ENCODE measurements around the gene TOP1. TPM values are rescaled to one million over a fixed set of nuclear protein-coding genes. Genes with fewer than 3 reads are reported as not detected.

The TOP1 gene
- total and polyA plus RNA-seq, 9 of the 15 experiments (the other 6 are each of a cell fraction or from before 2014, with no cell fraction given): 26.4 to 127 (median 39.6) TPM

DNA sequence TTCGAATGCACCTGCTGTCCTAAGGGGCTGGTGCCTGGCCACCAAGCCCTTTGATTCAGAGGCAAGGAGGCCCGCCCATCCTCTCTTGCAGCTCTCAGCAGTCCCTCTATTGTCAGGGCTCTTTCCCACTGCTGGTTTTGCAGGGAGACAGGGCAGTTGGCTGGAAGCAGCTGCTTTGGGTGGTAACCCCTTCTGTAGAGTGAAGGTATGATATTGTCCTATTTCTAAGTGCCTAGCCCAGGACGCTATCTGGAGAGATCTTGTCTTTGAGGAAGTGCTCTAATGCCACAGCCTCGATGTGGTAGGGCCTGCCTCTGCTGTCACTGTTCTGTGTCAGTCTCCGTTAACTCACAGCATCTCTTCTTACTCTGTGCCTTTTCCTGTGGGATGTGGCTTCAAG lies 114.3 kb downstream of the TOP1 start:
- CTCF ChIA-PET (ENCODE audit: low intra/inter-chr PET ratio): no interaction called here
- DNase-seq (ENCODE audit: extremely low read depth in 1 of 4, low spot score in 3 of 4) (peak in 1 of 4 experiments; percentile 20), FAIRE-seq (peak; percentile 75), ATAC-seq (peak; percentile 33; the same call in 2 of the 3 replicates)
- H3K27me3 ChIP-seq (ENCODE audit: control insufficient read depth in 2 of 2, insufficient read depth in 2 of 2, low read length in 2 of 2): no peaks in the 10 kb centered on the region
- no peaks in the 10 kb centered on the region for H3K9me3 ChIP-seq (replicated peaks; ENCODE audit: control insufficient read depth, insufficient read depth, low read depth, low read length)
- peaks cover 19% of the 10 kb centered on the region; the same call in 2 of the 3 replicates for H3K36me3 ChIP-seq (ENCODE audit: control insufficient read depth, insufficient read depth, low read length)
- H3K9ac ChIP-seq (ENCODE audit: insufficient read depth in 1 of 2, low read depth in 2 of 2, low read length in 2 of 2): peak overlapping the region in 1 of 2 experiments; percentile 17; a peak in 1 of 4 replicates
- peaks cover 22% of the 10 kb centered on the region for H4K20me1 ChIP-seq (replicated peaks; ENCODE audit: control insufficient read depth, insufficient read depth, low read length)
- no peak overlapping the region for H3K4me3 ChIP-seq
- no peak overlapping the region for H3K27ac ChIP-seq (ENCODE audit: extremely low read depth, low read depth, low read length)
- no TSS peak for BruUV-seq (replicated peaks)
- in situ Hi-C loops (cut with MboI): no loop called here
- H3K4me2 ChIP-seq (ENCODE audit: insufficient read depth, low read length): no peak overlapping the region
- no peak overlapping the region for H2AFZ ChIP-seq (ENCODE audit: low read depth, low read length)
- POLR2A ChIA-PET: interaction anchor here (1.6 to 1.8 kb wide), 3 partner anchors 8 to 16 kb away, joined by 4 to 5 read pairs (median 4); no protein-coding TSS in a partner anchor
- intact Hi-C loops (cut with micrococcal nuclease): no loop called here
- H3K9me1 ChIP-seq (ENCODE audit: control insufficient read depth, insufficient read depth, low read length): peaks cover 4% of the 10 kb centered on the region
- H3K79me2 ChIP-seq (ENCODE audit: control insufficient read depth, insufficient read depth, low read length): peaks cover 88% of the 10 kb centered on the region
- H3K4me1 ChIP-seq (replicated peaks in 1 of 2; ENCODE audit: control insufficient read depth in 2 of 2, insufficient read depth in 2 of 2, low read length in 2 of 2): peaks cover 28 to 31% of the 10 kb centered on the region in 2 experiments
- 28% methylated on average over 5 of the region's 5 CpGs for WGBS (ENCODE audit: insufficient coverage, low coverage, missing lambda C conversion rate)
- TF ChIP-seq FOXO4 (CRISPR knock-in tag; IDR thresholded peaks at IDR 0.05) (no peak), CCAR2 (IDR thresholded peaks at IDR 0.05; ENCODE audit: low read depth, low read length) (no peak), BCL6 (CRISPR knock-in tag; IDR thresholded peaks at IDR 0.05) (no peak), NELFE (IDR thresholded peaks at IDR 0.05; ENCODE audit: insufficient read depth, insufficient read length) (no peak), SREBF1 (IDR thresholded peaks at IDR 0.05; ENCODE audit: borderline replicate concordance, low read depth, low read length) (no peak), IFI16 (CRISPR knock-in tag; IDR thresholded peaks at IDR 0.05) (no peak), SETDB1 (IDR thresholded peaks at IDR 0.05; ENCODE audit: low read length) (no peak), SMARCA4 (IDR thresholded peaks at IDR 0.05) (no peak)
- TF ChIP-seq, protein P1, sequence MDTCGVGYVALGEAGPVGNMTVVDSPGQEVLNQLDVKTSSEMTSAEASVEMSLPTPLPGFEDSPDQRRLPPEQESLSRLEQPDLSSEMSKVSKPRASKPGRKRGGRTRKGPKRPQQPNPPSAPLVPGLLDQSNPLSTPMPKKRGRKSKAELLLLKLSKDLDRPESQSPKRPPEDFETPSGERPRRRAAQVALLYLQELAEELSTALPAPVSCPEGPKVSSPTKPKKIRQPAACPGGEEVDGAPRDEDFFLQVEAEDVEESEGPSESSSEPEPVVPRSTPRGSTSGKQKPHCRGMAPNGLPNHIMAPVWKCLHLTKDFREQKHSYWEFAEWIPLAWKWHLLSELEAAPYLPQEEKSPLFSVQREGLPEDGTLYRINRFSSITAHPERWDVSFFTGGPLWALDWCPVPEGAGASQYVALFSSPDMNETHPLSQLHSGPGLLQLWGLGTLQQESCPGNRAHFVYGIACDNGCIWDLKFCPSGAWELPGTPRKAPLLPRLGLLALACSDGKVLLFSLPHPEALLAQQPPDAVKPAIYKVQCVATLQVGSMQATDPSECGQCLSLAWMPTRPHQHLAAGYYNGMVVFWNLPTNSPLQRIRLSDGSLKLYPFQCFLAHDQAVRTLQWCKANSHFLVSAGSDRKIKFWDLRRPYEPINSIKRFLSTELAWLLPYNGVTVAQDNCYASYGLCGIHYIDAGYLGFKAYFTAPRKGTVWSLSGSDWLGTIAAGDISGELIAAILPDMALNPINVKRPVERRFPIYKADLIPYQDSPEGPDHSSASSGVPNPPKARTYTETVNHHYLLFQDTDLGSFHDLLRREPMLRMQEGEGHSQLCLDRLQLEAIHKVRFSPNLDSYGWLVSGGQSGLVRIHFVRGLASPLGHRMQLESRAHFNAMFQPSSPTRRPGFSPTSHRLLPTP (IDR thresholded peaks at IDR 0.05; ENCODE audit: borderline replicate concordance, extremely low read depth, insufficient read length): no peak
- TF ChIP-seq, protein P2, sequence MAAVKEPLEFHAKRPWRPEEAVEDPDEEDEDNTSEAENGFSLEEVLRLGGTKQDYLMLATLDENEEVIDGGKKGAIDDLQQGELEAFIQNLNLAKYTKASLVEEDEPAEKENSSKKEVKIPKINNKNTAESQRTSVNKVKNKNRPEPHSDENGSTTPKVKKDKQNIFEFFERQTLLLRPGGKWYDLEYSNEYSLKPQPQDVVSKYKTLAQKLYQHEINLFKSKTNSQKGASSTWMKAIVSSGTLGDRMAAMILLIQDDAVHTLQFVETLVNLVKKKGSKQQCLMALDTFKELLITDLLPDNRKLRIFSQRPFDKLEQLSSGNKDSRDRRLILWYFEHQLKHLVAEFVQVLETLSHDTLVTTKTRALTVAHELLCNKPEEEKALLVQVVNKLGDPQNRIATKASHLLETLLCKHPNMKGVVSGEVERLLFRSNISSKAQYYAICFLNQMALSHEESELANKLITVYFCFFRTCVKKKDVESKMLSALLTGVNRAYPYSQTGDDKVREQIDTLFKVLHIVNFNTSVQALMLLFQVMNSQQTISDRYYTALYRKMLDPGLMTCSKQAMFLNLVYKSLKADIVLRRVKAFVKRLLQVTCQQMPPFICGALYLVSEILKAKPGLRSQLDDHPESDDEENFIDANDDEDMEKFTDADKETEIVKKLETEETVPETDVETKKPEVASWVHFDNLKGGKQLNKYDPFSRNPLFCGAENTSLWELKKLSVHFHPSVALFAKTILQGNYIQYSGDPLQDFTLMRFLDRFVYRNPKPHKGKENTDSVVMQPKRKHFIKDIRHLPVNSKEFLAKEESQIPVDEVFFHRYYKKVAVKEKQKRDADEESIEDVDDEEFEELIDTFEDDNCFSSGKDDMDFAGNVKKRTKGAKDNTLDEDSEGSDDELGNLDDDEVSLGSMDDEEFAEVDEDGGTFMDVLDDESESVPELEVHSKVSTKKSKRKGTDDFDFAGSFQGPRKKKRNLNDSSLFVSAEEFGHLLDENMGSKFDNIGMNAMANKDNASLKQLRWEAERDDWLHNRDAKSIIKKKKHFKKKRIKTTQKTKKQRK (IDR thresholded peaks at IDR 0.05; ENCODE audit: borderline replicate concordance, low read depth, low read length): no peak
- TF ChIP-seq, protein P3, sequence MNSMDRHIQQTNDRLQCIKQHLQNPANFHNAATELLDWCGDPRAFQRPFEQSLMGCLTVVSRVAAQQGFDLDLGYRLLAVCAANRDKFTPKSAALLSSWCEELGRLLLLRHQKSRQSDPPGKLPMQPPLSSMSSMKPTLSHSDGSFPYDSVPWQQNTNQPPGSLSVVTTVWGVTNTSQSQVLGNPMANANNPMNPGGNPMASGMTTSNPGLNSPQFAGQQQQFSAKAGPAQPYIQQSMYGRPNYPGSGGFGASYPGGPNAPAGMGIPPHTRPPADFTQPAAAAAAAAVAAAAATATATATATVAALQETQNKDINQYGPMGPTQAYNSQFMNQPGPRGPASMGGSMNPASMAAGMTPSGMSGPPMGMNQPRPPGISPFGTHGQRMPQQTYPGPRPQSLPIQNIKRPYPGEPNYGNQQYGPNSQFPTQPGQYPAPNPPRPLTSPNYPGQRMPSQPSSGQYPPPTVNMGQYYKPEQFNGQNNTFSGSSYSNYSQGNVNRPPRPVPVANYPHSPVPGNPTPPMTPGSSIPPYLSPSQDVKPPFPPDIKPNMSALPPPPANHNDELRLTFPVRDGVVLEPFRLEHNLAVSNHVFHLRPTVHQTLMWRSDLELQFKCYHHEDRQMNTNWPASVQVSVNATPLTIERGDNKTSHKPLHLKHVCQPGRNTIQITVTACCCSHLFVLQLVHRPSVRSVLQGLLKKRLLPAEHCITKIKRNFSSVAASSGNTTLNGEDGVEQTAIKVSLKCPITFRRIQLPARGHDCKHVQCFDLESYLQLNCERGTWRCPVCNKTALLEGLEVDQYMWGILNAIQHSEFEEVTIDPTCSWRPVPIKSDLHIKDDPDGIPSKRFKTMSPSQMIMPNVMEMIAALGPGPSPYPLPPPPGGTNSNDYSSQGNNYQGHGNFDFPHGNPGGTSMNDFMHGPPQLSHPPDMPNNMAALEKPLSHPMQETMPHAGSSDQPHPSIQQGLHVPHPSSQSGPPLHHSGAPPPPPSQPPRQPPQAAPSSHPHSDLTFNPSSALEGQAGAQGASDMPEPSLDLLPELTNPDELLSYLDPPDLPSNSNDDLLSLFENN (IDR thresholded peaks at IDR 0.05; ENCODE audit: low read depth in 2 of 2, low read length in 2 of 2): no peak
